Effector memory CD8-positive, alpha-beta T cell (primary cell): ENCODE results near the gene ANKS1A.
A peak's percentile ranks its signal among the peaks of the same experiment; 100 is the strongest.
"Not testable (repeated sequence)": the region's sequence is repeated elsewhere in the genome, so short reads cannot be mapped to it uniquely, and the experiment has no call there.

ENCODE experiments used
- ATAC-seq: fragments of 150-1000 bp; cut with Tn5 transposase; replicated peaks from 2 replicates; pipeline ENCODE4 v1.10.0; 2021; ENCODE audit warnings: mild to moderate bottlenecking, moderate library complexity
- DNase-seq, 3 experiments: peaks; one replicate each; pipeline ENCODE4 v3.0.0; 2021
- H3K27ac Mint-ChIP-seq, 2 donors: one replicate each; pipeline ENCODE4 v1.8.0; 2022; ENCODE audit warnings: mild to moderate bottlenecking in 2 of 2, mixed read lengths in 2 of 2, moderate library complexity in 2 of 2
- H3K27me3 Mint-ChIP-seq, 2 donors: one replicate each; pipeline ENCODE4 v1.8.0; 2022; ENCODE audit warnings: mixed read lengths in 2 of 2
- H3K36me3 Mint-ChIP-seq: one replicate; pipeline ENCODE4 v1.8.0; 2022; ENCODE audit warnings: mild to moderate bottlenecking, moderate library complexity, mixed read lengths; ENCODE audit not compliant: insufficient read depth
- H3K4me1 Mint-ChIP-seq, 2 donors: one replicate each; pipeline ENCODE4 v1.8.0; 2022; ENCODE audit warnings: low read depth in 2 of 2, mixed read lengths in 2 of 2
- H3K4me3 Mint-ChIP-seq, 2 donors: one replicate each; pipeline ENCODE4 v1.8.0; 2022; ENCODE audit warnings: mild to moderate bottlenecking in 2 of 2, mixed read lengths in 2 of 2, moderate library complexity in 2 of 2
- H3K9me3 Mint-ChIP-seq, 2 donors: one replicate each; pipeline ENCODE4 v1.8.0; 2022; ENCODE audit warnings: mixed read lengths in 2 of 2
- total RNA-seq, 9 experiments: gene quantifications; one replicate each; lab custom pipeline; 2026; lab: John Stamatoyannopoulos, UW

Gene ANKS1A
- total RNA-seq: 22.9 to 43.5 (median 24.8) reads per million in 9 experiments

- peak; percentile 91 to 92 (median 92) for DNase-seq
- peak within 1 kb of the TSS; percentile 97 to 100 for H3K4me3 Mint-ChIP-seq
- H3K9me3 Mint-ChIP-seq: no peaks in the 10 kb centered on the region
- peaks cover 30 to 56% of the 10 kb centered on the region in 2 donors for H3K4me1 Mint-ChIP-seq
- peaks cover 51% of the 10 kb centered on the region for H3K36me3 Mint-ChIP-seq
- peak; percentile 79 for ATAC-seq
- no peaks in the 10 kb centered on the region for H3K27me3 Mint-ChIP-seq
- peak within 1 kb of the TSS; percentile 99 to 100 for H3K27ac Mint-ChIP-seq
Measured at GRCh38 chr6:34888874-34889555, at the start of gene ANKS1A. ANKS1A (plus strand) TSS chr6:34889255; CDS start chr6:34889403, 148 bp downstream.

GRCh38 chr6:34839666-34840352 is 49.2 kb upstream of the ANKS1A start:
- peaks cover 15% of the 10 kb centered on the region for H3K36me3 Mint-ChIP-seq
- no peak for ATAC-seq
- H3K4me3 Mint-ChIP-seq: no peak overlapping the region
- DNase-seq: no peak
- H3K27me3 Mint-ChIP-seq: no peaks in the 10 kb centered on the region
- no peak overlapping the region for H3K27ac Mint-ChIP-seq
- no peaks in the 10 kb centered on the region for H3K9me3 Mint-ChIP-seq
- no peaks in the 10 kb centered on the region for H3K4me1 Mint-ChIP-seq

GRCh38 chr6:34849066-34849465 is 40.0 kb upstream of the ANKS1A start:
- not testable (repeated sequence) for H3K27me3 Mint-ChIP-seq, H3K27ac Mint-ChIP-seq, H3K9me3 Mint-ChIP-seq, DNase-seq, ATAC-seq, H3K4me1 Mint-ChIP-seq, H3K4me3 Mint-ChIP-seq
- H3K36me3 Mint-ChIP-seq: peaks cover 24% of the 10 kb centered on the region

- peak overlapping the region in 1 of 2 donors; percentile 15 for H3K27ac Mint-ChIP-seq
- H3K27me3 Mint-ChIP-seq: no peaks in the 10 kb centered on the region
- peaks cover under 1 to 5% of the 10 kb centered on the region in 2 donors for H3K4me1 Mint-ChIP-seq
- H3K9me3 Mint-ChIP-seq: no peaks in the 10 kb centered on the region
- DNase-seq: no peak
- H3K4me3 Mint-ChIP-seq: no peak overlapping the region
- H3K36me3 Mint-ChIP-seq: peaks cover 23% of the 10 kb centered on the region
- no peak for ATAC-seq
Measured at GRCh38 chr6:34851361-34851760, 37.7 kb upstream of the ANKS1A start.

- ATAC-seq (no peak), DNase-seq (no peak)
- Mint-ChIP-seq H3K27ac (peak overlapping the region; percentile 64), H3K36me3 (peaks cover 27% of the 10 kb centered on the region), H3K4me3 (no peak overlapping the region), H3K9me3 (no peaks in the 10 kb centered on the region), H3K4me1 (no peaks in the 10 kb centered on the region), H3K27me3 (no peaks in the 10 kb centered on the region)
Measured at GRCh38 chr6:34852406-34853085, 36.5 kb upstream of the ANKS1A start.

- Mint-ChIP-seq H3K36me3 (peaks cover 28% of the 10 kb centered on the region), H3K27ac (no peak overlapping the region), H3K4me1 (no peaks in the 10 kb centered on the region), H3K27me3 (no peaks in the 10 kb centered on the region), H3K4me3 (no peak overlapping the region), H3K9me3 (no peaks in the 10 kb centered on the region)
- DNase-seq: no peak
- no peak for ATAC-seq
Measured at GRCh38 chr6:34855463-34855862, 33.6 kb upstream of the ANKS1A start.

- DNase-seq (no peak), ATAC-seq (no peak)
- no peak overlapping the region for H3K27ac Mint-ChIP-seq
- no peaks in the 10 kb centered on the region for H3K27me3 Mint-ChIP-seq
- H3K4me1 Mint-ChIP-seq: no peaks in the 10 kb centered on the region
- peaks cover 22% of the 10 kb centered on the region for H3K36me3 Mint-ChIP-seq
- H3K9me3 Mint-ChIP-seq: no peaks in the 10 kb centered on the region
- H3K4me3 Mint-ChIP-seq: no peak overlapping the region
Measured at GRCh38 chr6:34858681-34859080, 30.4 kb upstream of the ANKS1A start.

GRCh38 chr6:34859951-34860350 is 29.1 kb upstream of the ANKS1A start:
- Mint-ChIP-seq H3K9me3 (no peaks in the 10 kb centered on the region), H3K4me1 (no peaks in the 10 kb centered on the region), H3K27ac (no peak overlapping the region), H3K27me3 (no peaks in the 10 kb centered on the region), H3K36me3 (peaks cover 24% of the 10 kb centered on the region), H3K4me3 (no peak overlapping the region)
- no peak for DNase-seq
- no peak for ATAC-seq

GRCh38 chr6:34860776-34861175 is 28.3 kb upstream of the ANKS1A start:
- ATAC-seq (no peak), DNase-seq (no peak)
- Mint-ChIP-seq H3K36me3 (peaks cover 26% of the 10 kb centered on the region), H3K4me1 (no peaks in the 10 kb centered on the region), H3K9me3 (no peaks in the 10 kb centered on the region), H3K27ac (no peak overlapping the region), H3K4me3 (no peak overlapping the region), H3K27me3 (no peaks in the 10 kb centered on the region)

- ATAC-seq: no peak
- H3K36me3 Mint-ChIP-seq: peaks cover 27% of the 10 kb centered on the region
- no peaks in the 10 kb centered on the region for H3K27me3 Mint-ChIP-seq
- no peak overlapping the region for H3K4me3 Mint-ChIP-seq
- no peak for DNase-seq
- H3K27ac Mint-ChIP-seq: no peak overlapping the region
- H3K9me3 Mint-ChIP-seq: no peaks in the 10 kb centered on the region
- H3K4me1 Mint-ChIP-seq: no peaks in the 10 kb centered on the region
Measured at GRCh38 chr6:34864007-34864406, 25.0 kb upstream of the ANKS1A start.

- H3K27ac Mint-ChIP-seq: peak overlapping the region in 1 of 2 donors; percentile 41
- no peaks in the 10 kb centered on the region for H3K4me1 Mint-ChIP-seq
- H3K4me3 Mint-ChIP-seq: no peak overlapping the region
- H3K9me3 Mint-ChIP-seq: no peaks in the 10 kb centered on the region
- DNase-seq (no peak), ATAC-seq (no peak)
- peaks cover 32% of the 10 kb centered on the region for H3K36me3 Mint-ChIP-seq
- H3K27me3 Mint-ChIP-seq: no peaks in the 10 kb centered on the region
Measured at GRCh38 chr6:34865107-34865506, 23.9 kb upstream of the ANKS1A start.

- DNase-seq (no peak), ATAC-seq (no peak)
- no peak overlapping the region for H3K4me3 Mint-ChIP-seq
- H3K9me3 Mint-ChIP-seq: no peaks in the 10 kb centered on the region
- H3K27me3 Mint-ChIP-seq: no peaks in the 10 kb centered on the region
- H3K36me3 Mint-ChIP-seq: peaks cover 37% of the 10 kb centered on the region
- no peaks in the 10 kb centered on the region for H3K4me1 Mint-ChIP-seq
- H3K27ac Mint-ChIP-seq: peak overlapping the region in 1 of 2 donors; percentile 59
Measured at GRCh38 chr6:34866509-34866908, 22.5 kb upstream of the ANKS1A start.

GRCh38 chr6:34867484-34867883 is 21.6 kb upstream of the ANKS1A start:
- no peak overlapping the region for H3K27ac Mint-ChIP-seq
- peaks cover 37% of the 10 kb centered on the region for H3K36me3 Mint-ChIP-seq
- ATAC-seq: no peak

More at GRCh38 chr6:34867484-34867883, 21.6 kb upstream of the ANKS1A start:
- Mint-ChIP-seq H3K4me1 (no peaks in the 10 kb centered on the region), H3K9me3 (no peaks in the 10 kb centered on the region), H3K4me3 (no peak overlapping the region), H3K27me3 (no peaks in the 10 kb centered on the region)
- no peak for DNase-seq
